ACC112 (cell line): ENCODE results near the gene WFS1.

ENCODE experiments used
- H2AFZ ChIP-seq: fragments of 200-600 bp; sonication (generic); one replicate; pipeline ENCODE4 v1.6.0; 2017; ENCODE audit warnings: antibody characterized with exemption, low read length; ENCODE audit not compliant: unreplicated experiment
- H3K27ac ChIP-seq: fragments of 200-600 bp; sonication (generic); 2 replicates; pipeline ENCODE4 v1.5.1; 2014; ENCODE audit warnings: low read depth, mild to moderate bottlenecking, antibody characterized with exemption, low read length, moderate library complexity
- H3K27me3 ChIP-seq: fragments of 200-600 bp; sonication (generic); 2 replicates; pipeline ENCODE4 v1.6.1; 2014; ENCODE audit warnings: mild to moderate bottlenecking, antibody characterized with exemption, low read length, moderate library complexity, mixed read lengths; ENCODE audit not compliant: insufficient read depth
- H3K36me3 ChIP-seq: fragments of 200-600 bp; sonication (generic); 2 replicates; pipeline ENCODE4 v1.6.1; 2016; ENCODE audit warnings: mild to moderate bottlenecking, antibody characterized with exemption, low read length, moderate library complexity, mixed read lengths; ENCODE audit not compliant: insufficient read depth
- H3K4me1 ChIP-seq: fragments of 200-600 bp; sonication (generic); one replicate; pipeline ENCODE4 v1.6.1; 2016; ENCODE audit warnings: low read length, mixed read lengths; ENCODE audit not compliant: insufficient read depth, unreplicated experiment, control insufficient read depth
- H3K4me3 ChIP-seq: fragments of 200-600 bp; sonication (generic); 2 replicates; pipeline ENCODE4 v1.5.1; 2014; ENCODE audit warnings: mild to moderate bottlenecking, low read depth, low read length
- H3K79me2 ChIP-seq: fragments of 200-600 bp; sonication (generic); one replicate; pipeline ENCODE4 v1.6.0; 2016; ENCODE audit warnings: low read length; ENCODE audit not compliant: control insufficient read depth, unreplicated experiment, insufficient read depth

The WFS1 gene

GRCh38 chr4:6250235-6250983 lies 19.2 kb upstream of the WFS1 start:
- Histone ChIP-seq H3K4me3 (no peak overlapping the region), H2AFZ (no peak overlapping the region), H3K36me3 (no peaks in the 10 kb centered on the region), H3K4me1 (no peaks in the 10 kb centered on the region), H3K27ac (no peak overlapping the region), H3K27me3 (peaks cover 74% of the 10 kb centered on the region), H3K79me2 (no peaks in the 10 kb centered on the region)

- no peaks in the 10 kb centered on the region for H3K4me1 ChIP-seq
These were observed 18.7 kb upstream of the WFS1 start for GRCh38 chr4:6250984-6251295.

GRCh38 chr4:6251365-6251764 lies 18.3 kb upstream of the WFS1 start:
- no peaks in the 10 kb centered on the region for H3K79me2 ChIP-seq
- H2AFZ ChIP-seq = no peak overlapping the region
- no peaks in the 10 kb centered on the region for H3K36me3 ChIP-seq
- no peak overlapping the region for H3K4me3 ChIP-seq
- H3K27me3 ChIP-seq = peaks cover 72% of the 10 kb centered on the region
- no peaks in the 10 kb centered on the region for H3K4me1 ChIP-seq
- H3K27ac ChIP-seq = no peak overlapping the region

More at GRCh38 chr4:6250984-6251295, 18.7 kb upstream of the WFS1 start:
- Histone ChIP-seq H3K36me3 (no peaks in the 10 kb centered on the region), H2AFZ (no peak overlapping the region), H3K4me3 (no peak overlapping the region), H3K79me2 (no peaks in the 10 kb centered on the region), H3K27me3 (peaks cover 72% of the 10 kb centered on the region), H3K27ac (no peak overlapping the region)

- Histone ChIP-seq H2AFZ (no peak overlapping the region), H3K27me3 (peaks cover 67% of the 10 kb centered on the region), H3K4me1 (no peaks in the 10 kb centered on the region), H3K79me2 (no peaks in the 10 kb centered on the region), H3K27ac (no peak overlapping the region), H3K4me3 (no peak overlapping the region), H3K36me3 (no peaks in the 10 kb centered on the region)
These were observed 17.6 kb upstream of the WFS1 start for GRCh38 chr4:6252051-6252450.

GRCh38 chr4:6253111-6253510 lies 16.5 kb upstream of the WFS1 start:
- H3K79me2 ChIP-seq = no peaks in the 10 kb centered on the region
- no peak overlapping the region for H2AFZ ChIP-seq
- H3K36me3 ChIP-seq = no peaks in the 10 kb centered on the region
- H3K27ac ChIP-seq = no peak overlapping the region
- H3K4me3 ChIP-seq = no peak overlapping the region
- H3K27me3 ChIP-seq = peaks cover 56% of the 10 kb centered on the region
- H3K4me1 ChIP-seq = no peaks in the 10 kb centered on the region

- Histone ChIP-seq H3K4me3 (no peak overlapping the region), H3K79me2 (no peaks in the 10 kb centered on the region)
These were observed 15.7 kb upstream of the WFS1 start for GRCh38 chr4:6253961-6254360.

GRCh38 chr4:6256141-6256540 lies 13.5 kb upstream of the WFS1 start:
- H3K79me2 ChIP-seq = no peaks in the 10 kb centered on the region
- H2AFZ ChIP-seq = no peak overlapping the region
- H3K36me3 ChIP-seq = no peaks in the 10 kb centered on the region
- H3K4me1 ChIP-seq = no peaks in the 10 kb centered on the region
- H3K4me3 ChIP-seq = no peak overlapping the region
- peaks cover 41% of the 10 kb centered on the region for H3K27me3 ChIP-seq
- no peak overlapping the region for H3K27ac ChIP-seq

More at GRCh38 chr4:6253961-6254360, 15.7 kb upstream of the WFS1 start:
- Histone ChIP-seq H3K27ac (no peak overlapping the region), H3K4me1 (no peaks in the 10 kb centered on the region), H2AFZ (no peak overlapping the region), H3K27me3 (peaks cover 48% of the 10 kb centered on the region), H3K36me3 (no peaks in the 10 kb centered on the region)

- H3K36me3 ChIP-seq = no peaks in the 10 kb centered on the region
- H3K4me3 ChIP-seq = no peak overlapping the region
- H3K79me2 ChIP-seq = no peaks in the 10 kb centered on the region
- no peak overlapping the region for H3K27ac ChIP-seq
- no peaks in the 10 kb centered on the region for H3K4me1 ChIP-seq
- peaks cover 51% of the 10 kb centered on the region for H3K27me3 ChIP-seq
- no peak overlapping the region for H2AFZ ChIP-seq
These were observed 12.2 kb upstream of the WFS1 start for GRCh38 chr4:6257247-6258025.

GRCh38 chr4:6258026-6258360 lies 11.7 kb upstream of the WFS1 start:
- Histone ChIP-seq H3K79me2 (no peaks in the 10 kb centered on the region), H3K27me3 (peaks cover 54% of the 10 kb centered on the region), H2AFZ (no peak overlapping the region), H3K36me3 (no peaks in the 10 kb centered on the region), H3K27ac (no peak overlapping the region), H3K4me1 (no peaks in the 10 kb centered on the region), H3K4me3 (no peak overlapping the region)

- Histone ChIP-seq H3K79me2 (no peaks in the 10 kb centered on the region), H3K36me3 (no peaks in the 10 kb centered on the region), H3K4me3 (no peak overlapping the region), H3K4me1 (no peaks in the 10 kb centered on the region), H3K27ac (no peak overlapping the region), H2AFZ (no peak overlapping the region), H3K27me3 (peaks cover 54% of the 10 kb centered on the region)
These were observed 10.9 kb upstream of the WFS1 start for GRCh38 chr4:6258741-6259140.

GRCh38 chr4:6259886-6260285 lies 9.8 kb upstream of the WFS1 start:
- no peak overlapping the region for H2AFZ ChIP-seq
- no peaks in the 10 kb centered on the region for H3K4me1 ChIP-seq
- H3K36me3 ChIP-seq = no peaks in the 10 kb centered on the region
- no peak overlapping the region for H3K4me3 ChIP-seq
- H3K27me3 ChIP-seq = peaks cover 42% of the 10 kb centered on the region
- no peaks in the 10 kb centered on the region for H3K79me2 ChIP-seq
- H3K27ac ChIP-seq = no peak overlapping the region
